ENCODE data around the gene KRT14. TPM values are rescaled to one million over a fixed set of nuclear protein-coding genes. Genes with fewer than 3 reads are reported as not detected.

Gene KRT14
- total and polyA plus RNA-seq, 2 donors (not counting 3 experiments of a cell fraction or from before 2014, with no cell fraction given), result 0.12 to 0.66 TPM

DNA sequence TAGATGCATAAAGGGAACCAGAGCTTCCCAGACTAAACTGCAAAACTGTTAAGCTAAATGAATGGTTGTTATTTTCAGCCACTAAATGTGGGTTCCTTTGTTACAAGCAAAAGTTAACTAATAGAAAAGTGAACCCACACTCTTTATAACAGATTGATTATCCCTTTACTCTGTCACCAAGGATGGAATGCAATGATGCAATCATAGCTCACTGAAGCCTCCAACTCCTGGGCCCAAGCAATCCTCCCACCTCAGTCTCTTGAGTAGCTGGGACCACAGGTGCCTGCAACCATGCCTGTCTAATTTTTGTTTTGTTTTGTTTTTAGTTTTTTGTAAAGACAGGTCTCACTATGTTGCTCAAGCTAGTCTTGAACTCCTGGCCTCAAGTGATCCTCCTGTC lies 21.4 kb downstream of the KRT14 start:
- POLR2A ChIA-PET, result no interaction called here

GRCh38 chr17:41563607-41564170 lies 23.0 kb downstream of the KRT14 start:
- no peaks in the 10 kb centered on the region for H3K9me1 ChIP-seq (replicated peaks; ENCODE audit: control insufficient read depth, extremely low read depth, insufficient read depth, low read length)
- H3K27ac ChIP-seq (ENCODE audit: insufficient read depth, low read depth, low read length), result no peak overlapping the region
- H3K4me3 ChIP-seq (replicated peaks in 1 of 3; ENCODE audit: insufficient read depth in 1 of 3, low read depth in 1 of 3, low read length in 3 of 3), result no peak overlapping the region
- no peaks in the 10 kb centered on the region for H3K36me3 ChIP-seq (ENCODE audit: control insufficient read depth in 2 of 2, extremely low read depth in 1 of 2, insufficient read depth in 2 of 2, low read length in 2 of 2)
- H3K9me3 ChIP-seq (replicated peaks; ENCODE audit: control insufficient read depth, insufficient read depth, low read length), result no peaks in the 10 kb centered on the region
- H3K4me2 ChIP-seq (ENCODE audit: insufficient read depth, low read length), result no peak overlapping the region
- FAIRE-seq, result no peak
- no peak overlapping the region for H2AFZ ChIP-seq (ENCODE audit: low read depth, low read length)
- no TSS peak for BruUV-seq (replicated peaks)
- ChIA-PET CTCF (interaction anchor here (1.1 to 2.1 kb wide), 3 partner anchors 13 to 99 kb away, joined by 3 to 6 read pairs (median 3); no protein-coding TSS in a partner anchor), POLR2A (interaction anchor here (0.6 kb wide), 1 partner anchor 42 kb away, joined by 3 read pairs; no protein-coding TSS in a partner anchor)
- peaks cover 26 to 35% of the 10 kb centered on the region in 2 experiments for H3K27me3 ChIP-seq (ENCODE audit: control insufficient read depth in 2 of 2, insufficient read depth in 2 of 2, low read length in 2 of 2)
- H4K20me1 ChIP-seq (replicated peaks; ENCODE audit: control insufficient read depth, extremely low read depth, insufficient read depth, low read length), result no peaks in the 10 kb centered on the region
- no peak overlapping the region for H3K9ac ChIP-seq (replicated peaks; ENCODE audit: extremely low read depth, insufficient read depth, low read length)
- dilution Hi-C loops (cut with MboI; ENCODE audit: extremely low pct_ligation_motif_present, low sequenced_read_pairs), result no loop called here
- intact Hi-C loops (cut with micrococcal nuclease), result no loop called here
- no peak for TF ChIP-seq MYC (IDR thresholded peaks at IDR 0.05; ENCODE audit: low read depth, low read length)
- no peak for TF ChIP-seq FOS (IDR thresholded peaks at IDR 0.05; ENCODE audit: borderline replicate concordance, insufficient read depth, low read length)
- TF ChIP-seq POLR2A (IDR thresholded peaks at IDR 0.05; ENCODE audit: low read depth, low read length), result no peak
- TF ChIP-seq, protein P1, sequence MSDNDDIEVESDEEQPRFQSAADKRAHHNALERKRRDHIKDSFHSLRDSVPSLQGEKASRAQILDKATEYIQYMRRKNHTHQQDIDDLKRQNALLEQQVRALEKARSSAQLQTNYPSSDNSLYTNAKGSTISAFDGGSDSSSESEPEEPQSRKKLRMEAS (IDR thresholded peaks at IDR 0.05; ENCODE audit: insufficient read depth, insufficient read length), result no peak
- no peak for TF ChIP-seq GATA2 (IDR thresholded peaks at IDR 0.05; ENCODE audit: insufficient read depth, insufficient read length, low read depth, low read length)
- TF ChIP-seq, protein P2, sequence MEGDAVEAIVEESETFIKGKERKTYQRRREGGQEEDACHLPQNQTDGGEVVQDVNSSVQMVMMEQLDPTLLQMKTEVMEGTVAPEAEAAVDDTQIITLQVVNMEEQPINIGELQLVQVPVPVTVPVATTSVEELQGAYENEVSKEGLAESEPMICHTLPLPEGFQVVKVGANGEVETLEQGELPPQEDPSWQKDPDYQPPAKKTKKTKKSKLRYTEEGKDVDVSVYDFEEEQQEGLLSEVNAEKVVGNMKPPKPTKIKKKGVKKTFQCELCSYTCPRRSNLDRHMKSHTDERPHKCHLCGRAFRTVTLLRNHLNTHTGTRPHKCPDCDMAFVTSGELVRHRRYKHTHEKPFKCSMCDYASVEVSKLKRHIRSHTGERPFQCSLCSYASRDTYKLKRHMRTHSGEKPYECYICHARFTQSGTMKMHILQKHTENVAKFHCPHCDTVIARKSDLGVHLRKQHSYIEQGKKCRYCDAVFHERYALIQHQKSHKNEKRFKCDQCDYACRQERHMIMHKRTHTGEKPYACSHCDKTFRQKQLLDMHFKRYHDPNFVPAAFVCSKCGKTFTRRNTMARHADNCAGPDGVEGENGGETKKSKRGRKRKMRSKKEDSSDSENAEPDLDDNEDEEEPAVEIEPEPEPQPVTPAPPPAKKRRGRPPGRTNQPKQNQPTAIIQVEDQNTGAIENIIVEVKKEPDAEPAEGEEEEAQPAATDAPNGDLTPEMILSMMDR (IDR thresholded peaks at IDR 0.05; ENCODE audit: extremely low read depth in 1 of 2, insufficient read depth in 1 of 2, low read depth in 1 of 2, low read length in 2 of 2), result no peak
- no peak for TF ChIP-seq EZH2 (IDR thresholded peaks at IDR 0.05; ENCODE audit: borderline replicate concordance, low read depth, low read length, severe bottlenecking)
- TF ChIP-seq JUN (IDR thresholded peaks at IDR 0.05; ENCODE audit: borderline replicate concordance, insufficient read depth, insufficient read length, low read depth), result no peak
- TF ChIP-seq POLR2AphosphoS5 (IDR thresholded peaks at IDR 0.05; ENCODE audit: insufficient read depth, low read depth, low read length), result no peak
- H3K79me2 ChIP-seq (ENCODE audit: control insufficient read depth, insufficient read depth, low read length), result no peaks in the 10 kb centered on the region
- DNase-seq (ENCODE audit: low read depth, low spot score), result no peak
- no peaks in the 10 kb centered on the region for H3K4me1 ChIP-seq (ENCODE audit: control insufficient read depth, extremely low read depth, insufficient read depth, low read length)

More for the DNA sequence above, 21.4 kb downstream of the KRT14 start:
- Histone ChIP-seq H3K79me2 (ENCODE audit: control insufficient read depth, insufficient read depth, low read length) (no peaks in the 10 kb centered on the region), H3K27ac (ENCODE audit: insufficient read depth, low read depth, low read length) (no peak overlapping the region), H3K9me3 (replicated peaks; ENCODE audit: control insufficient read depth, insufficient read depth, low read length) (no peaks in the 10 kb centered on the region), H3K9me1 (replicated peaks; ENCODE audit: control insufficient read depth, extremely low read depth, insufficient read depth, low read length) (no peaks in the 10 kb centered on the region), H2AFZ (ENCODE audit: low read depth, low read length) (no peak overlapping the region), H3K36me3 (ENCODE audit: control insufficient read depth in 2 of 2, extremely low read depth in 1 of 2, insufficient read depth in 2 of 2, low read length in 2 of 2) (no peaks in the 10 kb centered on the region), H3K4me3 (replicated peaks in 1 of 3; ENCODE audit: insufficient read depth in 1 of 3, low read depth in 1 of 3, low read length in 3 of 3) (no peak overlapping the region), H4K20me1 (replicated peaks; ENCODE audit: control insufficient read depth, extremely low read depth, insufficient read depth, low read length) (no peaks in the 10 kb centered on the region), H3K4me1 (ENCODE audit: control insufficient read depth, extremely low read depth, insufficient read depth, low read length) (no peaks in the 10 kb centered on the region), H3K27me3 (ENCODE audit: control insufficient read depth in 2 of 2, insufficient read depth in 2 of 2, low read length in 2 of 2) (peaks cover 26 to 32% of the 10 kb centered on the region in 2 experiments), H3K9ac (replicated peaks; ENCODE audit: extremely low read depth, insufficient read depth, low read length) (no peak overlapping the region), H3K4me2 (ENCODE audit: insufficient read depth, low read length) (no peak overlapping the region)
- no peak for FAIRE-seq
- intact Hi-C loops (cut with micrococcal nuclease), result no loop called here
- TF ChIP-seq GATA2 (IDR thresholded peaks at IDR 0.05; ENCODE audit: insufficient read depth, insufficient read length, low read depth, low read length) (no peak), POLR2A (IDR thresholded peaks at IDR 0.05; ENCODE audit: low read depth, low read length) (no peak)
- TF ChIP-seq, protein P1 (IDR thresholded peaks at IDR 0.05; ENCODE audit: insufficient read depth, insufficient read length), result no peak
- BruUV-seq (replicated peaks), result no TSS peak
- DNase-seq (ENCODE audit: low read depth, low spot score), result no peak
- dilution Hi-C loops (cut with MboI; ENCODE audit: extremely low pct_ligation_motif_present, low sequenced_read_pairs), result no loop called here
- CTCF ChIA-PET, result interaction anchor here (0.7 to 4.9 kb wide), 4 partner anchors 12 to 97 kb away, joined by 3 to 29 read pairs (median 6); no protein-coding TSS in a partner anchor

Measured in endothelial cell of umbilical vein (primary cell).